GM10266 (cell line): ENCODE results near the gene PNMA8A.

Source experiments
- DNase-seq: peaks from one replicate; pipeline ENCODE4 v3.0.0; 2012; ENCODE audit errors: extremely low spot score
- CTCF ChIP-seq: IDR thresholded peaks from 2 replicates; pipeline ENCODE4 v1.5.1; 2012; ENCODE audit warnings: mild to moderate bottlenecking, low read depth; ENCODE audit not compliant: control insufficient read depth, insufficient read depth; ENCODE audit errors: missing control alignments

Gene PNMA8A

GRCh38 chr19:46491975-46492682 lies 20.8 kb upstream of the PNMA8A start:
- no peak for TF ChIP-seq CTCF

GRCh38 chr19:46490774-46491173 lies 19.4 kb upstream of the PNMA8A start:
- TF ChIP-seq CTCF: no peak
- no peak for DNase-seq

More at GRCh38 chr19:46491975-46492682, 20.8 kb upstream of the PNMA8A start:
- no peak for DNase-seq

- DNase-seq: no peak
- peak; percentile 8 for TF ChIP-seq CTCF
Observed at GRCh38 chr19:46489445-46490272, 18.3 kb upstream of the PNMA8A start.

GRCh38 chr19:46488551-46488950 lies 17.2 kb upstream of the PNMA8A start:
- DNase-seq: no peak
- TF ChIP-seq CTCF: no peak

GRCh38 chr19:46487802-46488445 lies 16.6 kb upstream of the PNMA8A start:
- DNase-seq: peak; percentile 86
- TF ChIP-seq CTCF: peak; percentile 93

GRCh38 chr19:46487178-46487801 lies 15.9 kb upstream of the PNMA8A start:
- no peak for TF ChIP-seq CTCF
- DNase-seq: no peak
